Activated CD8-positive, alpha-beta memory T cell treated with anti-CD3 and anti-CD28 coated beads, Interleukin-2, amount 50 U/mL, for 48 hours (primary cell): Measurements from ENCODE around the gene PACSIN2.

Experiments used
- DNase-seq: peaks from one replicate; pipeline ENCODE4 v3.0.0-alpha.2; 2020

PACSIN2 gene

GRCh38 chr22:42901790-42902508 lies 113.0 kb downstream of the PACSIN2 start:
- DNase-seq = no peak

GRCh38 chr22:42897960-42898359 lies 117.0 kb downstream of the PACSIN2 start:
- no peak for DNase-seq

- DNase-seq = no peak
Observed at GRCh38 chr22:42895541-42895981, 119.4 kb downstream of the PACSIN2 start.

GRCh38 chr22:42895087-42895486 lies 119.9 kb downstream of the PACSIN2 start:
- DNase-seq = no peak

GRCh38 chr22:42893371-42894150 lies 121.4 kb downstream of the PACSIN2 start:
- no peak for DNase-seq

GRCh38 chr22:42892571-42893316 lies 122.2 kb downstream of the PACSIN2 start:
- no peak for DNase-seq

- DNase-seq = no peak
Observed at GRCh38 chr22:42892156-42892555, 122.8 kb downstream of the PACSIN2 start.

- DNase-seq = no peak
Observed at GRCh38 chr22:42891696-42892095, 123.3 kb downstream of the PACSIN2 start.

- no peak for DNase-seq
Observed at GRCh38 chr22:42891008-42891407, 123.9 kb downstream of the PACSIN2 start.

- DNase-seq = no peak
Observed at GRCh38 chr22:42889304-42889703, 125.6 kb downstream of the PACSIN2 start.

GRCh38 chr22:42887523-42888507 lies 127.1 kb downstream of the PACSIN2 start:
- DNase-seq = no peak

GRCh38 chr22:42887120-42887519 lies 127.8 kb downstream of the PACSIN2 start:
- no peak for DNase-seq

- DNase-seq = no peak
Observed at GRCh38 chr22:42885446-42885845, 129.5 kb downstream of the PACSIN2 start.

GRCh38 chr22:42884616-42885375 lies 130.2 kb downstream of the PACSIN2 start:
- DNase-seq = no peak

GRCh38 chr22:42883970-42884369 lies 131.0 kb downstream of the PACSIN2 start:
- no peak for DNase-seq

- no peak for DNase-seq
Observed at GRCh38 chr22:42883121-42883520, 131.8 kb downstream of the PACSIN2 start.

GRCh38 chr22:42881982-42882656 lies 132.8 kb downstream of the PACSIN2 start:
- no peak for DNase-seq

GRCh38 chr22:42881298-42881697 lies 133.7 kb downstream of the PACSIN2 start:
- no peak for DNase-seq

GRCh38 chr22:42880815-42881214 lies 134.1 kb downstream of the PACSIN2 start:
- DNase-seq = no peak

- no peak for DNase-seq
Observed at GRCh38 chr22:42879371-42880021, 135.5 kb downstream of the PACSIN2 start.
